NOMO-1 treated with dmso at 0.1 percent for 144 hours (cell line): Measurements from ENCODE around the gene MRPS18A.
A peak's percentile ranks its signal among the peaks of the same experiment; 100 is the strongest.
"Not testable (repeated sequence)": the region's sequence is repeated elsewhere in the genome, so short reads cannot be mapped to it uniquely, and the experiment has no call there.

Source experiments
- DNase-seq: peaks from one replicate; lab custom pipeline; 2025; ENCODE audit not compliant: unreplicated experiment; lab: John Stamatoyannopoulos, UW

The MRPS18A gene

DNA sequence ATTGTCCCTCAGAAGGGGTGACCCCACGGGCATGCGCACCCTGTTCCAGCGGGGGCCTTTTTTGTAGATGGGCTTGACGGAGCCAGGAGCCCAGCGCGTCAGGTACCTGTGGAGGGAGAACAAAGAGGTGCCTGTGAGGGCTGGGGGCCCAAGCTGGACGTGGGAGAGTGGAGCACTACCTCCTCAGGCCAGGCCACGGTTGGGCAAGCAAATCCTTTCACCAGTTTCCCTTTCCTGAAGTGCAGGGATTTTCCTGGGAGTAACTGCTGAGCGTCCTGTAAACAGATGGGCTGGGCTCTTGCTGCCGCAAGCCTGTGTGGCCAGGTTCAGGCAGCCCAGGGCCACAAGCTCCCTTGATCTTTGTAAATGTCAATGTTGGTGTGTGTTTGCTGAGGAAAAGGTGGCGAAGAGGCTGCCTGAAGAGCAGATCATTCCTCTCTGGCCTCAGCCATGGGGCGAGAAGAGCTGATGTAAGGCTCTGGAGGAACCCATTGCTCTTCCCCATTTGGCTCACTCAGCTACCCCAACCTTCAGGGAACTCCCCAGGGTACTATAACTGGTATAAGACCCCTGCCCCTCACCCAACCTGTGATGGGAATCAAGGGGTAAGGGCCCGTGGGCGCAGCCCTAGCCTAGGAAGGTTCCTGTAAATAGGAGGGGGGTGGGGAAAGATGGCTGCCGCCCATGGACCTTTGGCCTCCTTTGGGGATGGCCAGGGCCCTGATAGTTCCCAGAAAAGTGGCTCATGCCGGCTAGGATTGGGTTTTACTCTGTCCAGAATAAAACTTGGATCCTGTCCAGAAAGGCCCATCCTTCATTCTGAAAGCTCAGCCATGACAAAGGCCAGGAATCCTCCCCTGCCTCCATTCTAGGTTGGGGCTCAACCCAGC lies 15.5 kb downstream of the MRPS18A start:
- no peak for DNase-seq

DNA sequence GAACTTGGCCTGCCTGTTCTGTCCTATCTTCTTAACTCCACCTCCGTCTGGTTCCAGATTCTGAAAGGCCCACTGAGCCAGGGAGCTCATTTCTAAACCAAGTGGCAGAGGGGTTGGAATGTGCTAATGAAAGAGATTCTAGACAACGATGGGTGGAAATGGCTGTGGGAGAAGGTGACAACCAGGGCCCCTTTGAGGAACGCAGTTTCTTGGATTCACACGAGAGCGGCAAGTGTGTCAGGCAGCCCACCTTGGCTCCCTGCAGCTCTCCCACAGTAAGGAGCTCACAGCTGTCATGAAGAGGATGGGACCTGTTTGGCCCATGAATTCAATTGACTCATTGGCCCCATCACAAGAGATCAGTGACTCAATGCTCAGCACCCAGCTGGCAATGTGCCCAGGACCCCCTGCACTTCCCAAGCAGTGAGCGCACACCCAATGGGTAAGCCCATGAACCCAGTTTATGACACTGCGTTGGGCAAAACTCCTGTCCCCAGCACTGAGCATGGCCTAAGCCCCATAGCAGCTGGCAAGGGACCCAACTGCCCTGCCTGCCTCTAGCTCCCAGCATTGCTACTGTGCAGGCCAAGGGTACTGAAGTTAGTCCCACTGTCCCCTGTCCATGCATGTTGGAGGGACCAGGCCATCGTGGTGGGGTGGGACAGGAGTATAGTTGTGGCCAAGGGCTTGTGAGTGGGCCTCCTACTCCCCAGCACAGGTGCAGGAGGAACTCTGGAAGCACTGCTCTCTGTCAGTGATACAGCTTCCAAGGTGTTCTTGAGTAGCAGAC lies 16.4 kb downstream of the MRPS18A start:
- no peak for DNase-seq

DNA sequence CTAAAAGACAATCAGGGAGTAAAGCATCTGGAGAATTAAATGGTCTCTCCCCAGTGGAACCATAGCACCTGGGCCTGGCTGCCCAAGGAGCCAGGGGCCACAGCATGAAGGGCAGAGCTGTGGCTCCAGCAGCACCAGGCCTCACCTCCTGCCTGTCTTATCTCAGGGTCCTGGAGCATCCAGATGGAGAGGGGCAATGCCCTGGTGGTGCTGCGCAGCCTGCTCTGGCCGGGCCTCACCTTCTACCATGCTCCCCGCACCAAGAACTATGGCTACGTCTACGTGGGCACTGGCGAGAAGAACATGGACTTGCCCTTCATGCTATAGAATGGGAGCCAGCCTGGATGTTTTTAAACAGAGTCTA lies 17.0 kb downstream of the MRPS18A start:
- no peak for DNase-seq

DNA sequence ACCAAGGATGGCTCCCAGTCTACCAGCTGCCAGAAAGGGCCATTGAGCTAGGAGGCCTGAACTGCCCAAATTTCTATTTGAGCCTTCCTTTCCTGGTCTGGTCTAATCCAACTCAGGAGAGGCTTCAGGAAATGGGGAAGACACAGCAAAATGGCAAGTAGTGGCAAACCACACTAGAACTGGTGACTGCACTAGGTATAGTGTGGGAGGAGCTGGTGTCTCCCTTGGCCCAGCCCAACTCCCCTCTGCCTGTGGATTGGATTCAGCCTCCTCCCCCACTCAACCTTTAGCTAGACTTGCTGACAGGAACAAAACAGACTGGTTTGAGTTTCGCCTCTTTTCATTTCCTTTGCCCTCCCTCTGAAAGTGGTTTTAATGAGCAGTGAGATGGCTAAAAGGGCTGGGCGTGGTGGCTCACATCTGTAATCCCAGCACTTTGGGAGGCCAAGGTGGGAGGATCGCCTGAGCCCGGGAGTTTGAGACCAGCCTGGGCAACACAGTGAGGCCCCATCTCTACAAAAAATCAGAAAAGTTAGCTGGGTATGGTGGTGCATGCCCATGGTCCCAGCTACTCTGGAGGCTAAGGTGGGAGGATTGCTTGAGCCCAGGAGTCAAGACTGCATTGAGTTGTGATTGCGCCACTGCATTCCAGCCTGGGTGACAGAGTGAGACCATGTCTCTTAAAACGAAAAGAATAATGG lies 17.5 kb downstream of the MRPS18A start:
- DNase-seq: no peak

DNA sequence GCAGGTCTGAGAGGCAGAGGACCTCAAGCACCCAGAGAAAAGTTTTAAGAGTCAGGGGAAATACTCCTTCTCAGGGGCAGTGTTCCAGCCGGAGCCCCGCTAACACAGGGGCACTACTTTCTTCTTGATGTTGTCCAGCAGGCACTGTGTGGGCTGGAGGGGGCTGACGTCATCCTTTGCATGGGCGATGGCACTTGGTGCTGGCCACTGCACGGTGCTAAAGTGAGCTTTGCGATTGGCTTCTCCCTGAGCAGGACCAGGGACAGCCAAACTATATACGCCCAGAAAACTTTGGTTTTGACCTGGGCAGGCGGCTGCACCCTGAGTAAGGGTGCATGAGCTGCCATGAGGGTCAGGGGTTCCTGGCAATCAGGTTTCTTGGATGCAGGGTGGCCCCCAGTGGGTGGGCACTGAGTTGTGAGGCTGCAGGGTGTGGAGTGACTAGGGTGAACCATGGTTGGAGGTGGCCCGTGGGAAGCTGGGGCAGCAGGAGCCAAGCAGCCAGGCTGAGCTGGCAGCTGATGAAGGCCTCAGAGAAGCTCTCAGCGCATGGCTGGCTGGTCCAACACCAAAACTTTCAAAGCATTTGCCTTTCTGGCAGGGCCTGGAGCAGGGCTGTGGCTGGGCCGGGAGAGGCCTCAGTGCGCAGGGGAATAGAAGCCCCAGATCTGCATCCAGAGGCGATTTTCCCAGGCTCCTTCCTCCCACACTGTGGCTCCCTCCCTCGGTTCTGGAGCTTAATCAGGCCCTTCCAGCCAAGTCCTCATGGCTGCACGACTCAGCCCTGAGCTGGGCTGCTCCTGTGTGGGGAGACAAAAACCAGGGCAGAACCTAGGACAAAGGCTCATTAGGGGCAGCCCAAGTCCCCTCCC lies 18.3 kb downstream of the MRPS18A start:
- no peak for DNase-seq

DNA sequence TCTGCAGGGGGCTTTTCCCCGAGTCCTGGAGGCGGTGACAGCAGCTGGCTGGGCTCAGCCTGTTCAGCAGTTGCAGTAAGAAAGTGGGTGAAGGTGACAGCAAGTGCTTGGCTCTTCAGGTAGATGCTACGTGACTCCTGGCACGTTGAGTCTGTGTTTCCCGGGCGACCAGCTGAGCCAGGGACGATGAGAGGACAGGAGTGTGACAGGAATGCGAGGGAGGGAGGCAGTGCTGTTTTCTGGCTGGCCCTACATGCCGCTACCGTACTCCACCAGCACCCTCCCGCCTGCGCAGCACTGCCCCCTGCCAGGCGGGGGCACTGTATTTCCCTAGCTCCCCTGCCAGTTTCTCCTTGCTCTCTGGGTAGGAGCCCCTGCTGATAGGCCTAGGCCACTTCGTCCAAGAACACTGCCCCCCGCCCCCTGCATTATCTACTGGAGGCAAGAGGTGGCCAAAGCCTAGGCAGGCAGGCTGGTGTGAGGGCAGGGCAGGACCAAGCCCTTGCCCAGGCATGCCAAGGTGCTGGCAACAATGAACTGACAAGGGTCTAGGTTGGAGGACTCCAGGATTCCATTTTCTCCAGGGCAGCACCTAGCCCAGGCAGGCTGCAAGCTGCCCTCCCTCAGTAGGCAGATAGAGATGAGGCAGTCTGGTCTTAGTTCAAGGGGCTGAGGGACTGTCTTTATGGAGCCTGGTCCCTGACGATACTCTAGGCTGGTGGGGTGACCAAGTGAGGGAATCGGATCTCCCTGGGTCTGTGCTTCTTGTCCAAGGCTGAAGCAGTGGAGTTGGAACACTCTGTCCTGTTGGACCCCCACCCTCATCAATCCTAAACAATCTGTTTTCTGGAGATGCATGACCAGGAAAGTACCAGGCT lies 19.2 kb downstream of the MRPS18A start:
- peak; percentile 19 for DNase-seq

DNA sequence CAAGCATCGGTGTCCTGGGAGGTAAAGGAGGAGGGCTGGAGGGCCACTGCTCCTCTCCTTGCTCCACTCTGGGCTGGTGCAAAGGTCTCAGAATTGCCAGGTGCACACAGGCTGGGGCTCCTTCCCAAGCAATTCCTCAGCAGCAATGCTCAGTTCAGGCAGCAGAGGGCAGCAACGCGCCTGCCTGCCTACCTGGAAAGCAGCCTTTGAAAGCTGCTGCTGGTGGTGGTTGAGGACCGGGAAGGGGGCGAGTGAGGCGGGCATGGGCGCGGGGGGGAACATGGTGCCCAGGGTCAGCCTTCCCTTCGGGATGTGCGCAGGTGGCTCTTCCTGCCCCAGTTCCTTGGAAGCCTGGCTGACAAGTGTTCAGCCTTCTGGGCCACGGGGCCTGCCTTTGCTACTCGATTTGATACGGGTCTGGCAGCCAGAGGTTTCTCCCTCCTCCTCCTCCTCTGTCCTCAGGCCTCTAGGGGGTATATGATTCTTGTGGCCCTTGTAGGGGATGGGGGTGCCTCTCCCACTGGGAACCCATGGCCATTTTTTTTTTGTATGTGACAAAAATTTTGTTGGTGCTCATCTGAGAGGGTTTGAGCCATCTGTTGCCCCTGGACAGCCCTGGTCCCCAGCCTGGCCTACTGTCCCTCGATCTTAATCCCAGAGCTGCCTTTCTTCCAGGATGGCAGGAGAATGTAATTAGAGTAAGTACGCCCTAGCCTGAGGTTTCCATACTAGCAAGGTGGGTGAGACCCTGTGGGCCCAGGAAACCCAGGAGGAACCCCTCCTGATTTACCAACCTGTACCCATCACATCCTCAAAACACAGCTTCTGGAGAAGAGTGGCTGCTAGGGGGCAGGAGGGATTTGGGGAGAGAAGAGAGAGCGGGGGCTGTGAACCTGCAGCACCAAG lies 20.1 kb downstream of the MRPS18A start:
- DNase-seq: peak; percentile 6

DNA sequence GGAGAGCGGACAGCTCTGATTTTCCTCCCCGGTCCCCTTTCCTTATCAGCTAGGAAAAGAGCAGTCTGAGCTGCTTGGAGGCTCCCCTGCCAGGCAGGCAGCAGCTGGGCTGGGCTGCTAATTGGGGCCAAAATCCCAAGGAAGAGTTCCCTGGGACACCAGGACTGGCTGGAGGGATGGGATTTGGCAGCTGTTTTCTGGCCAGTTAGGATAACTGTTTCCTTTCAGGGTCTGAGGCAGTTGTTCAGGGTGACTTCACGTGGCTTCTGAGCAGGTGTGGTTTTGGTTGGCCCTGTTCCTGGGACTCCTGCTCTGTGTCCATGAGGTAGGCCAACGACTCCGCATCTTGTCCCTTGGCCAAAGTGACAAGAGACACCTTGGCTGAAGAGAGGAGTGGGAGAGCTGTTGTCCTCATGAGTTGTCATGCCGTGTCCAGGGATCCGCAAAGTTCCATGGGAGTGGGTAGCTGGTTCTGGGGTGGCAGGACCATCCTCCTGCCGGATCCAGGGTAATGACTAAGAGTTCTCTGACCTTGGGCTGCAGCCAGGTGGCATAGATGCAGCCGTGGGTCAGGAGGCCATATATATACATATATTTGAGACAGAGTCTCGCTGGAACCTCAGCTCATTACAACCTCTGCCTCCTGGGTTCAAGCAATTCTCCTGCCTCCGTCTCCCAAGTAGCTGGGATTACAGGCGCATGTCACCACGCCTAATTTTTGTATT lies 21.2 kb downstream of the MRPS18A start:
- no peak for DNase-seq

DNA sequence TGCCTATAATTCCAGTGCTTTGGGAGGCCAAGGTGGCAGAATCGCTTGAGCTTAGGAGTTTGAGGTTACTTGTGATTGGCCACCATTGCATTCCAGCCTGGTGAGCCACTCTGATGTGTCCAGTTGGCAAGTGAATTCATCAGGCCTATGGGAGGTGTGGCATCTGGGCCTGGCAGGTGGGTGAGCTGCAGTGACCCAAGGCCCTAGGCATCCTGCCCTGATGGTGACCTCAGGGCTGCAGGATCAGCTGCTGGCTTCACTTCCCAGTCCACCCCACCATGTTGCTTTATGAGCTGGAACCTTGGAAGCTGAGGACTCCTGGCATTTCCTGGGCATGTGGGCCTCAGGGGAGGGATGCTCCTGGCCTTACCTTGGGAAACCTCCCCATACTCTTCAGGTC lies 22.2 kb downstream of the MRPS18A start:
- DNase-seq: no peak

DNA sequence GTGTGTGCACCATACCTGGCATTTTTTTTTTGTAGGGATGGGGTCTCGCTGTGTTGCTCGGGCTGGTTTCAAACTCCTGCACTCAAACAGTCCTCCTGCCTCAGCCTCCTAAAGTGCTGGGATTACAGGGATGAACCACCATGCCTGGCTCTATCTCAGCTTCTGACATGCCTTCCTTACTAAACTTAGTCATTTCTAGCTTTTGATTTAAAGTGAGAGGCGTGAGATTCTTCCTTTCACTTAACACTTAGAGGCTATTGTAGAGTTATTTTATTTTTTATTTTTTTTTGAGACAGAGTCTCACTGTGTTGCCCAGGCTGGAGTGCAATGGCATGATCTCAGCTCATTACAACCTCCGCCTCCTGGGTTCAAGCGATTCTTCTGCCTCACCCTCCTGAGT lies 24.6 kb downstream of the MRPS18A start:
- not testable (repeated sequence) for DNase-seq

DNA sequence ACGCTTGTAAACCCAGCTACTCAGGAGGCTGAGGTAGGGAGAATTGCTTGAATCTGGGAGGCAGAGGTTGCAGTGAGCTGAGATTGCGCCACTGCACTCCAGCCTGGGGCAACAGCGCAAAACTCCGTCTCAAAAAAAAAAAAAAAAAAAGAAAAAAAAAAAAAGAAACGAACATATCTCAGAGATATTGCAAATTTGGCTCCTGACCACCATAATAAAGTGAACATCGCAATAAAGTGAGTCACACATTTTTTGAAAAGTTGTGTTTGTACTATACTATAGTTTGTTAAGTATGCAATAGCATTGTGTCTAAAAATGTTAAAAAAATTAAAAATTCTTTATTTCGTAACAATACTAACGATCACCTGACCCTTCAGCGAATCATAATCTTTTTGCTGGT lies 29.4 kb downstream of the MRPS18A start:
- no peak for DNase-seq

DNA sequence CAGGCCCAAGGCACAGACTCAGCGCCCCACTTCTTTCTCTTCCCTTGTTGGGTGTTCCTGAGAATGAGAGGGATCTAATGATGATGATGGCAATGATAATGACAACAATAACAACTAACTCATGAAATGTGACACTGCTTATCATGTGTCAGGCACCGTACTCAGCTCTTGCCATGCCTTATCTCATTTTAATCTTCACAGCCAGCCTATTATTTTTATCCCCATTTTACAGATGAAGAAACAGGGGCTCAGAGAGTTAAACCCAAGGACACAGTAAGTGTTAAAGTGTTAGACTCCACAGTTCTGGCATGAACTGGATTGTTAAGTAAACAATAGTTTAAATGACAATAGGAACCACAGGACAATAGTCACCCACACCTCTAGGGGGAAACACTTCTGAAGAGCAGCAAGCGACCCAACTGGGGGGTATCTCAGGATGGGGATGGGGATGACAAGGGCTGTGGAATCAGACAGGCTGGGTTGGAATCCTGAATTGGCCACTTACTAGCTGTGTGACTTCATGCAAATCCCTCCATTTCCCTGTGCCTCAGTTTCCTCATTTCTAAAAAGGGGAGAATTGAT lies 30.3 kb downstream of the MRPS18A start:
- no peak for DNase-seq

DNA sequence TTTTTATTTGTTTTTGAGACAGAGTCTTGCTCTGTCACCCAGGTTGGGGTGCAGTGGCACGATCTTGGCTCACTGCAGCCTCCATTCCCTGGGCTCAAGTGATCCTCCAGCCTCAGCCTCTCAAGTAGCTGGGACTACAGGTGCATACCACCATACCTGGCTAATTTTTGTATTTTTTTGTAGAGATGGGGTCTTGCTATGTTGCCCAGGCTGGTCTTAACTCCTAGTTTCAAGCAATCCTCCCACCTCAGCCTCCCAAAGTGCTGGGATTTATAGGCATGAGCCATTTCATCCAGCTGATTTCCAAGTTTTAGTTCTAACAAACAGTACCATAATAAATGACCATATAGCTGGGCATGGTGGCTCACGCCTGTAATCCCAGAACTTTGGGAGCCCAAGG lies 34.8 kb downstream of the MRPS18A start:
- DNase-seq: not testable (repeated sequence)

DNA sequence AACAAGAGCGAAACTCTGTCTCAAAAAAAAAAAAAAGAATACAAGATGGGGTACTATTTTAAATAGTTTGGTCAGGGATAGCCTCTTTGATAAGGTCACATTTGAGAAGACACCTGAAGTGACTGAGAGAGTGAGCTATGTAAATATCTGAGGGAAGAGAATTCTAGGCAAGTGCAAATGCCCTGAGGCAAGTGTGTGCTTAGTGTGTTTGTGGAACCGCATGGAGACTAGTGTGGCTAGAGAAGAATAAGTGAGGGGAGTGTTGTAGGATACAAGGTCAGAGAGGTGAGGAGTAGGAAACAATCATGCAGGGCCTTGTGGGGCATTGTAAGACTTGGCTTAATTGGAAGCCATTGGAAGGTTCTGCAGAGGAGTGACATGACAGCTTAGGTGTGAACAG lies 39.3 kb downstream of the MRPS18A start:
- no peak for DNase-seq

DNA sequence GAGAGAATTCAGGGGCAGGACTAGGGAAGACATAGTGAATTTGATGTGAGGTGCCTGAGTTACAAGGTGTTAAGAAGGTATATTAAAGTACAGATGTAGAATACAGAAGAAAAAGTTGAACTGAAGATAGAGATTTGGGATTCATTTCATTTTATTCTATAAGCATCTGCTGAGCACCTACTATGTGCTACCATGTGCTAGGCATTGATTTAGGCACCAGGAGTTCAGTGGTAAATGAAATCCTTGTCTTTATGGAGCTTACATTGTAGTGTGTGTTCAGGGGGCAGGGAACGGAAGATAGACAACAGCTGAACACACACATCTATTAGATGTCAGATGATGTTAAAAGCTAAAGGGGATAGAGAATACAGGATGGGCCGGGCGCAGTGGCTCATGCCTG lies 40.0 kb downstream of the MRPS18A start:
- no peak for DNase-seq

DNA sequence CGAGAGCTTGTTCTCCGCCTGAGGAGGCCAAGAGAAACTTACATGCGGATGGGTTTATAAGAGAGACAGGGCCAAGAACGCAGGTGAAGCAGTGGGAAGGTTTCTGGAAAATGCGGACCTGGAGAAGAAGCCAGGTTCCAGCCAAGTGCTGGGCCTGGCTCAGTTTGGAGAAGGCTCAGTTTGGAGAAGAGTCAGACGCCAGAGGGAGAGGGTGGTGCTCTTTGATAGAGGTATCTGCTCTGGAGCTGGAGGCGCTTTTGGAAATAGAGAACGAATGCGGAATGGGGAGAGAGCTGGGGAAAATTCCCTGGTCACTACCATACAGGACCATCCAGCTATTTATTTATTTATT lies 42.0 kb downstream of the MRPS18A start:
- no peak for DNase-seq

DNA sequence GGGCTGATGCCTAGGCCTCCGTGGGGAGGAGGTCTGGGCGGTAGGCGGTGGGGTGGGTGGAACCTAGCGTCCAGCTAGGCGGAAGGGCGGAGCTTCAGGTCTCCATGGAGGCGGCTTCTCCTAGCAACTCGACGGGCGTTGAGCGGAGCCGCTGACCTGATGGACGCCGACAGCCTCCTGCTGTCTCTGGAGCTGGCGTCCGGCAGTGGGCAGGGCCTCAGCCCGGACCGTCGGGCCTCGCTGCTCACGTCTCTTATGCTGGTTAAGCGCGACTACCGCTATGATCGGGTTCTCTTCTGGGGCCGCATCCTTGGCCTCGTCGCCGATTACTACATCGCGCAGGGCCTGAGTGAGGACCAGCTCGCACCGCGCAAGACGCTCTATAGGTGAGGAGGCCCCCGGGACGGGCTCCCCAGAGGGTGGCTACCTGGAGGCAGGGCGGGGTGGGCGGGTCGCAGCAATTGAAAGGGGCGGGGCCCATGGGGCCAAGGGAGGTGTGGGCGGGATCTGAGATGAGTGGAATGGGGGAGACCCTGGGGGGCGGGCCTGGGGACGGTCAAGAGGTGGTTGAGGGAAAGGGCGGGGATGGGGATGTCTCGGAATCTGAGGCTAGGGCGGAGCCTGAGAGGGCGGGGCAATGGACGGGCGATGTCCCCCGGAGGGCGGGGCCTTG lies 42.5 kb downstream of the MRPS18A start, which contains the start of gene RSPH9:
RSPH9 (plus strand) TSS at position 97 of the 673 bp plus-strand sequence; CDS start at position 160, 63 bp downstream.
- no peak for DNase-seq
